ENCODE measurements around the gene TLN1.

TLN1 gene

GRCh38 chr9:35660966-35661415, 71.0 kb downstream of the TLN1 start:
- ATAC-seq = no peak

DNA sequence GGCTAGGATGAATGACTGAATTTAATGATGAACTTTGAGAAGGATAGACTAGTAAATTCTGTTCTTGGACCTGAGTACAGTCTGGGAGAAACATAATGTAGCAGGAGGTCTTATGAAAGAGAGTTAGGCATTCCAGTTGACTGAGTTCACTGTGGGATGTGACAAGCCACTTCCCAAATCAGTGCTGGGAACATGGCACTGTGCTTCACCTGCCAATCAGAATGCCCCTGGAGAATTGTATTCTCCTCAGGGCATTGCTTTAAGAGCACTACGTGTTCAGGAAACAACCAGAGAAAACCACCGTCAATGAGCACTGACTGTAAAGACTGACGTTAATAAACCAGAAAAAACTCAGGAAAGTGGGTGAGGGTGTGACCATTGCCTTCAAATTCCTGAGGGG, 72.7 kb downstream of the TLN1 start:
- no peak for ATAC-seq

GRCh38 chr9:35658968-35659220, 73.1 kb downstream of the TLN1 start:
- ATAC-seq = no peak

DNA sequence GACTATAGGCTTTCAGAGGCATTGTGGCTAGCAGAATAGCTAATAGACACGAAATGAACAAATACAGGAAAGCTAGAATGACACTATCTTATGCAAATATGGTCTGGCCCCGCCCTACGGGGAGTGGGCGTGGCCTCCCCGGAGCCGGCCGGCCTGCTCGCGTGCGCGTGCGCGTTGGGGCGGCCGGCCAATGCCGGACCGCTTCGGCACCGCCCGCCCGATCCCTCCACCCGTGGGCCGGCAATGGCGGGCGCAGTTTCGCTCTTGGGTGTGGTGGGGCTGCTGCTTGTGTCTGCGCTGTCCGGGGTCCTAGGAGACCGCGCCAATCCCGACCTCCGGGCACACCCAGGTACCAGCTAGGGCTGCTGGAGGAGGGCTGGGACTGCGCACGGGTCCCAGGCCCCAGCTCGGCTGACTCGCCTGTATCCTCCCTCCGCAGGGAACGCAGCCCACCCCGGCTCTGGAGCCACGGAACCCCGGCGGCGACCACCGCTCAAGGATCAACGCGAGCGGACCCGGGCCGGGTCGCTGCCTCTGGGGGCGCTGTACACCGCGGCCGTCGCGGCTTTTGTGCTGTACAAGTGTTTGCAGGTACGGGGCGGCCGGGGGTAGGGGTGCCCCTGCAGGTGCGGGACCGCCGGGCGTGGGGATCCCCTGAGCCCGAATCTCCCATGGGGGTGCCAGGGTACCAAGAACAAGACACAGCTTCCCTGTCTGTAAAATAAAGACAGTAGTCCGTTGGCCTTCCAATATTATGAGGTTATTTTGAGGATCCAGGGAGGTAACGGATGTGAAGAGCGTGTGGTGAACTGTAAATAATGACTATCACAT, 73.6 kb downstream of the TLN1 start, which contains the start of gene CCDC107:
Gene CCDC107, plus strand, starts transcription at position 156 of the 831 bp plus-strand sequence. Its CDS starts 88 bp downstream, at position 244.
- ATAC-seq = peak; percentile 52 to 55

DNA sequence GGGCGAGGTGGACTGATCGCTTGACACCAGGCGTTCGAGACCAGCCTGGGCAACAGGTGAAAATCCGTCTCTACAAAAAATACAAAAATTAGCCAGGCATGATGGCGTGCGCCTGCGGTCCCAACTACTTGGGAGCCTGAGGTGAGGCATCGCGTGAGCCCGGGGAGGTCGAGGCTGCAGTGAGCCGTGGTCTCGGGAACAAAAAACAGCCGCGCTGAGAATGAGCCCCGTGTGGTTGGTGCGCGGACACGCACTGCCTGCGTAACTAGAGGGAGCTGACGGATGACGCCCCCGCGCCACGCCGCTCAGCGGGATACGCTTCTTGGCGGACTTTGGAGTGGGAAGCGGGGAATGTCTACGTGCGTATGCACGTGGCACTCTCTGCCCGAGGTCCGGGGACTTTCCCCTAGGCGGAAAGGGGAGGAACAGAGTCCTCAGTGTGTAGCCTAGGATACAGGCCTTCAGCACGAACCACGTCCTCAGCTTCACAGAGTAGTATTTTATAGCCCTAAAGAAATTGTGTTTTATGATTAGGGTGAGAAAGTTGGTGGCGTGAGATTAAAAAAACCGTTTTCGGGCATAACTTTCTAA, 74.4 kb downstream of the TLN1 start, which contains the start of gene RMRP:
Gene RMRP, minus strand, starts transcription at position 474 of the 591 bp plus-strand sequence.
- ATAC-seq = peak; percentile 95 to 96

- no peak for ATAC-seq
These were observed 75.0 kb downstream of the TLN1 start for GRCh38 chr9:35656831-35657545.

- no peak for ATAC-seq
These were observed 75.6 kb downstream of the TLN1 start for GRCh38 chr9:35656348-35656747.

- no peak for ATAC-seq
These were observed 78.4 kb downstream of the TLN1 start for GRCh38 chr9:35653611-35654010.

GRCh38 chr9:35652829-35653209, 79.2 kb downstream of the TLN1 start:
- no peak for ATAC-seq

GRCh38 chr9:35651956-35652828, 79.8 kb downstream of the TLN1 start:
- no peak for ATAC-seq

GRCh38 chr9:35650341-35651158, 81.4 kb downstream of the TLN1 start, which contains the start of gene SIT1:
Gene SIT1, minus strand, starts transcription at chr9:35650931. Its CDS starts 78 bp downstream, at chr9:35650853.
- no peak for ATAC-seq

DNA sequence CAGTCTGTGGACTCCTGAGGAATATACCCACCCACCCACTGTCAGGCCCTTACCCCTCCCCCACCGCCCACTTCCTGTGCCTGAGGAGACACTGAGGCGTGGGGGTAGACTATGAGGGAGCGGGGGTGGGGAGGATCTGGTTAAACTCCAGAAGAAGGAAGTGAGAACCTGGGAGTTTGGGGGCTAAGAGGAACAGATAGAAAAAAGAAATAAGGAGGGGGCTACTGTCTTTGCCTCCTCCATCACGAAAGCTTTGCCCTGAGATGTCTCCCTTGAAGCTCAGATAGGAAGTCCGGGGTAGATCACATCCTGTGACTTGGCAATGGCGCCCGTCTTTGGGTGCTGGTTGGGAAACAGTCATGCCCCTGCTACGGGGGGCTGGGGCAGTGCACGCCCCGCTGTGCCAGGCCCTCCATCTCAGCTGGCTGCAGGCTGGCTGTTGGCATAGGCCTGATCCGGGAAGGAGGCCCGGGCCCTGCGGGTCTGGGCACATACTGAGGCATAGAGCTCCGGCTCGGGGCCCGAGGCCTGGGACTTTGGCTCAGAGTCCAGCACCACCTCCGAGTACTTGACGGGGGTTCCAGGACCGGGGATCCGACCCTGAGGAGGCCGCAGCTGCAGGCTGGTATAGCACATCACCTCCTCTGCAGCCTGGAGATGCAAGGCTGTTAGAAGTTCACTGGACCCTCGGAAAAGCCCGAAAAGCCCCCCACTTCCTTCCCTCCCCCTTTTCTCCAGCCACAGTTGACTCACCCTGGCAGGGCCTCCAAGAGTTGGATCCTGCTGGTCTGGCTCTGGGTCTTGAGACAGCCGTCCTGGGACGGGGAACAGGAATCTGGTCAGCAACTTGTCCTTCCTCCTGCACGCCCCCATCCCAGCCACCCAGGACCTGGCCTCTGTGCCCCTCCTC, 82.3 kb downstream of the TLN1 start:
- ATAC-seq = no peak

Measured in activated CD4-positive, CD25-positive, alpha-beta regulatory T cell treated with anti-CD3 and anti-CD28 coated beads, Interleukin-2, amount 50 U/mL, for 24 hours (primary cell).